Epithelial cell of esophagus (primary cell): ENCODE measurements around the gene FAM149A.

Source experiments
- DNase-seq: peaks from one replicate; pipeline ENCODE4 v3.0.0; 2010; ENCODE audit warnings: low read depth
- H3K4me3 ChIP-seq: 2 replicates; pipeline ENCODE4 v1.5.1; 2011; ENCODE audit warnings: mild to moderate bottlenecking, low read length, control low read depth
- CTCF ChIP-seq: IDR thresholded peaks from 2 replicates; pipeline ENCODE4 v1.5.1; 2011; ENCODE audit warnings: low read depth, mild to moderate bottlenecking, low read length, control low read depth, inconsistent platforms; ENCODE audit not compliant: insufficient read depth; ENCODE audit errors: missing control alignments

FAM149A gene

GRCh38 chr4:186196063-186196462 is 91.6 kb downstream of the FAM149A start:
- TF ChIP-seq CTCF = no peak
- no peak for DNase-seq
- no peak overlapping the region for H3K4me3 ChIP-seq

DNA sequence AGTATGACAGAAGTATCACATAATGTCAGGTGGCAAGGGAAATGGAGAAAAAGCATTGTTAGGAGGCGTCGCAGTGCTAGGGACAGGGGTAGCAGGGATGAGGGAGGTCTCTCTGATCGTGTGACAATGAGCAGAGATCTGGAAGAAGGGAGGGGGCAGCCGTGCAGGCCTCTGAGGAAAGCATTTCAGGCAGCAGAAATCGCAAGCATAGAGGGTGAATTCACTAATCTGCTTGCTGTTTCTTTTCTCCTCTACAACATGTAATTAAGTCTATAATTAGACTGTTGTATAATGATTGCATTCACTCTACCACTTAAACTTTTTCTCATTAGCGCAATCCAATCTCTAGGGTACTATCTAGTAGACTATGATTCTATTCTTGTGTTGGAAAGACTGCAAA is 96.0 kb downstream of the FAM149A start:
- DNase-seq = no peak
- no peak overlapping the region for H3K4me3 ChIP-seq
- no peak for TF ChIP-seq CTCF

- no peak overlapping the region for H3K4me3 ChIP-seq
- no peak for TF ChIP-seq CTCF
- no peak for DNase-seq
Observed at GRCh38 chr4:186201010-186201409, 96.5 kb downstream of the FAM149A start.

- no peak overlapping the region for H3K4me3 ChIP-seq
- DNase-seq = peak; percentile 65
Observed at GRCh38 chr4:186201535-186202230, 97.2 kb downstream of the FAM149A start.

DNA sequence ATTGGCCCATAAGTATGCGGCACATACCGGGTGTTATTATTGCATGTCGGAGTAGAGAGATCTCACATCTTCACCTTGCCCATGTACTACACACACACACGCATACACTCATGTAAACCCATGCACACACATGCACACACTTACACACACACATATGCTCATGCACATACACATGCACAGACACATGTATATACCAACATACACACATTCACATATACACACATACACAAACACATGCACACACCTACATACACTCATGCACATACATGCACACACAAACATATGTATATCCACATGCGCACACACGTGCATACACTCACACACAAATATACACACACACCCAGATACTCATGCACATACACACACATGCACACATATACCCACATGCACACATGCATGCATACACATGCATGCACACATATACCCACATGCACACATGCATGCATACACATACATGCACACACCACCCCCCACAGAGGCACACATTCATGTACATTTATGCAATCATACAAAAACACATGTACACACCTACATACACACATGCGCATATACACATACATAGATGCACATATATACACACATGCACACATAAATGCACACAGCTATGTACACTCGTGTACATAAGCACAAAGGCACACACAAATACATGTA is 98.1 kb downstream of the FAM149A start:
- no peak for DNase-seq
- no peak overlapping the region for H3K4me3 ChIP-seq
- no peak for TF ChIP-seq CTCF

More at GRCh38 chr4:186201535-186202230, 97.2 kb downstream of the FAM149A start:
- peak; percentile 85 for TF ChIP-seq CTCF

GRCh38 chr4:186203406-186203805 is 98.9 kb downstream of the FAM149A start:
- TF ChIP-seq CTCF = no peak
- DNase-seq = peak; percentile 1
- H3K4me3 ChIP-seq = no peak overlapping the region
